ENCODE data around the gene CKS1B. TPM values are rescaled to one million over a fixed set of nuclear protein-coding genes. Genes with fewer than 3 reads are reported as not detected.

Gene CKS1B
- 30.3 and 48.5 TPM in 2 replicates for total RNA-seq

DNA sequence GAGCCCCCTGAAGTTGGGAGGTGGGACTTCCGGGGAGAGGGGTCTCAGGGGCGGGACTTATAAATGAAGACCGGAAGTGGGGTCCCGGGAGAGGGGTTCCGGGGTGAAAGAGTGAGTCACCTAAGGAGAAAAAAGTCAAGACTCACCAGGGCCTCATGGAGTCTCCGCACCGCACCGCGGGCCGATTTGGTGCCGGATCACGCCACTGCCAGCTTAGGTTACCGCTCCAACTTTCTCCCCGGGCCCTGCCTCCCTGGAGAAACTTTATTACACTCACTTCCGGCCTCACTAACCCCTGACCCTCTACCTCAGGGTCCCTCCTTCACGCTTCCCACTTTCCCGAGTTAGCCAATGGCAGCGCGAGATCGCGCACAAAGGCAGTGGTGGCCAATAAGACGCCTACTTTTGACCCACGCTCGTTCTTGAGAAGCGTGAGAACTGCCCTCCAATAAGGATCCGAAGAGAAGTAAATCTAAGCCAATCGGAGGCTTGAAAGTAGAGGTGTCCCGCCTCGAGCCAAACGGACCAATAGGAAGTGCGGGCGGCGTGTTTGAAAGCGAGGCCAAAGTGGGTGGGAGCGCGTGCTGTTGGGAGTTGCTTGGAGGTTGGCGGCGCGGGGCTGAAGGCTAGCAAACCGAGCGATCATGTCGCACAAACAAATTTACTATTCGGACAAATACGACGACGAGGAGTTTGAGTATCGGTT lies at the start of gene CKS1B:
TSS of gene CKS1B (plus strand) at position 580 of the 706 bp plus-strand sequence. CDS start at position 645, 65 bp downstream.

DNA sequence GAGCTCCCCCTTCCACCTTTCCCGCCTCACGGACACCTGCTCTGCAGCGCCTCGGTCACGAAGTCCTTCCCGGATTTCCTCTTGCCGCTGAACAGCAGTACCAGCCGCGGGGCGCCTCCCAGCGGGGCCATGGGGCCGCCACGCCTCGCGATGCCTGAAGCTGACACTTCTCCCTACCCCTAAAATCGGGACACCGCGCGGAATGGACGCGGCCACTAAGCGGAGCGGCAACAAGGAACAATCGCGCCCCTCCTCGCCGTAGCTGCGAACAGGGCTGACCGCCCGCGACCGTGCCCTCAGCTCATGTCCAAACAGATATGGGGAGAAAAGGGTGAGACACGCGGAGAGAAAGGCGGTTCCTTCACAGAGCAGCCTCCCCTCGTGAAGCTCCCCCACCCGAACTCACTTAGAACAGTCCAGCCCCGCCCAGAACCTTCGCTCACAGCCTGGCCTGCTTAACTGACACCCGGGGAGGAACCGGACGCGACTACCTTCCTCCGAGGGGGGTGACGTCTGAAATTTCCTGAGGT lies 37.9 kb upstream of the CKS1B start, which contains the start of gene PMVK:
TSS of gene PMVK (minus strand) at position 165 of the 530 bp plus-strand sequence. CDS start at position 131, 34 bp downstream.

DNA sequence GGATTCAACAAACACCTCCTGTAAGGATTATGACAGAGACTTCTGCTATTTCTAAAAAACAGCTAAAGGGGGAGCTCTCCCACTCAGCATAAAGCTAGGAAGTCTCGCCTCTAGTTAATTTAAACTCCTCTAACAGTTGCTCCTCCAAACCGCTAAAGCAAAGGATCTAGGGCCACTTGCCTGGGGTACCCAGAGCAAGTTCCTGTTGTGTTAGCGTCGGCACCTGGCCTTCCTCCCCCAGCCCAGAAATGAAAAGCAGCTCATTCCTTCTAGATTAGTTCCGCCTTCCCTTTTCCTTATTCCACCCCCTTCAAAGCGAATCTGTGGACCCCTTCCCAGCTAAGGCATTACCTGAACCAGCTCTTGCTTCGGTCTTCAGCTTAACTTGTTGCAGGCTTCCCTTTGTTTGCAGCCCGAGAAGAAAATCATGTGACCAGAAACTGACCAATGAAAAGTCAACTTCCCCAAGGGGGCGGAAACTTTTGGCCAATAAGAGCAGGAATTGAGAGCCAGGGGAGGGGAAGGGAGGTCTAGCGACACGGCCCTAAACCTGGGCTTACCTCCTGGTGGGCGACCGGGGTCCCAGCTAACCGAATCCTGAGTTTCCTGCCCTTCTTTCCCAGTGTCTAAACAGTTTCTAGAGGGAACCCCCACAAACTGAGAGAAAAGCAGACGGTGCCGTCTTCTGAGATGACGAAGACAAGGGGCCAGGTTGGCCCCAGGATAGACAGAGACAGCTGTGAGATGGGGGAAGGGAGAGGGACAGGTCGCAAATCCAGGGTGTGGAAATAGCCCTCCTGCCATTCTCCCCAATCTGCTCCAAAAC lies 18.6 kb upstream of the CKS1B start, which contains the start of gene PBXIP1:
TSS of gene PBXIP1 (minus strand) at position 382 of the 826 bp plus-strand sequence. CDS start 2,378 bp downstream, outside the sequence.

DNA sequence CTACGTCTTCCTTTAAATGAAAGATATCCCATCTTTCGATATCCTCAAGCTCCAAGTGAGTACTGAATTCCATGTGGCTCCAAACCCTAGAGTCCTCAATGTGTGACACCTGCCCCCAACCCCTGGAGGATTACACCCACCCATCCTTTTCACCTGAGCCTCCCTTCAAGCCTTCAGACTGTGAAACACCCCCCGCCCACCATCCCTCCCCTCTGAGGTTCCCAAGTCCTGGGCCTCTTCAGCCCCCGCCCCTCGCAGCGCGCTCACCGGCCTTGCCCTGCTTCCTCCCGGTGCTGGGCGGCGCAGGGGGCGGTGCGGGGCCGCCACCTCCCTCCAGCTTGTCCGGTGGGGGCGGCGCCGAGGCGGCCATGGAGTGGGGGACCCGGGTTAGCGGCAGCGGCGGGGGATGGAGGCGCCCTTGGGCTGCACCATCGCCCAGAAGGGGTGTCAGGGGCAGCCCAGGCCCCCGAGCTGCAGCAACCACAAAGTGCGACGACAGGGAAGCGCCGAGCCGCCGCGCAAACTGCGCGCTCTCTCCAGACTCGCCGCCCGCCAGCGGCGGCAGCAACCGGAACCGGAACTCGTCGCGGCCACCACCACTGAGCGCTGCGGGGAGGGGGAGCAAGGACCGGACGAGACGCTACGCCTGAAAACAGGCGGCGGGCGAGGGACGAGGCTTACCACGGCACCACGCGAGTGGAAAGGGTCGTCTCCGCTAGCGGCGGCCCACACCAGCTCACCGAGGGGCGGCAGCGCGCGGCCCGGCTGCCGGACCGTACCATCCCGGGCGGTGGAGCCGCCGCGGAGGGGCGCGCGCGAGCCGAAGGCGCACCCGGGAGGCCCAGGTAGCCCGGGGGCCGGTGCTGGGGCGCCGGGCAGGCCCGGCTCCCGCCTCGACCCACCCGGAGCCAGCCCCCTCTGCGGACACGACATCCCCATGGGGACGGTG lies 13.0 kb upstream of the CKS1B start, which contains the start of gene PYGO2:
TSS of gene PYGO2 (minus strand) at position 576 of the 949 bp plus-strand sequence. CDS start at position 370, 206 bp downstream.

DNA sequence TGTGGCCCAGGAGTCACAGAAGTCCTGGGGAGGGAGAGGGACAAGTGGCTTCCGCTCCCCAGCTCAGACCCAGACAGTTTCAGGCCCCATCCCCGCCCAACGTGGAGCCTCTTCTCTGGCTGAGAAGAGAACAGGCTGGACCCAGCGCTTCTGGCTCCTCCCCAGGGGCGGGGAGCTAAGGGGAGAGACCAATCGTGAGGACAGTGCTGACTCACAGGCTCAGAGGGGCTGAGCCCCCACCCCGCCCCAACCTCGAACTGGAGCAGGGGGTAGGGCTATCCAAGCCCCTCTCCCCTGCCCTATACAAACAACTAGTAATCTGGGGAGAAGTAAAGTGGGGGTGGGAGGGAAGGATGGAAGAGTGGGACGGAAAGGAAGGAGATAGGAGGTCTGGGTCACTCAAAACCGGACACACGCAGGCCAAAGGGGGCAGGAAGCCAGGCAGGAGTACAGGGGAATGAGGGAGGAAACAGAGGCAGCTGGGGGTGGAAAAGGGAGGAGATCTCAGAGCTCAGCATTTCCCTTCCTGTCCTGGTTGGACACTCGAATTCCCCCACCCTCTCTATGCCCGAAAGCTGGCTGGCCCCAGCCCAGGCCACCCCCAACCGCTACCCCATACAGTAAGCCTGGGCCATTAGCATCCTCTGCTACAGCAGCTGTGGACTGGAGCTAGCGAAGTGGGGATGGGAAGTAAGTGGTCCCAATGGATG lies 3.7 kb upstream of the CKS1B start, which contains the start of gene SHC1:
TSS of gene SHC1 (minus strand) at position 117 of the 710 bp plus-strand sequence. CDS start 221 bp downstream, outside the sequence.

DNA sequence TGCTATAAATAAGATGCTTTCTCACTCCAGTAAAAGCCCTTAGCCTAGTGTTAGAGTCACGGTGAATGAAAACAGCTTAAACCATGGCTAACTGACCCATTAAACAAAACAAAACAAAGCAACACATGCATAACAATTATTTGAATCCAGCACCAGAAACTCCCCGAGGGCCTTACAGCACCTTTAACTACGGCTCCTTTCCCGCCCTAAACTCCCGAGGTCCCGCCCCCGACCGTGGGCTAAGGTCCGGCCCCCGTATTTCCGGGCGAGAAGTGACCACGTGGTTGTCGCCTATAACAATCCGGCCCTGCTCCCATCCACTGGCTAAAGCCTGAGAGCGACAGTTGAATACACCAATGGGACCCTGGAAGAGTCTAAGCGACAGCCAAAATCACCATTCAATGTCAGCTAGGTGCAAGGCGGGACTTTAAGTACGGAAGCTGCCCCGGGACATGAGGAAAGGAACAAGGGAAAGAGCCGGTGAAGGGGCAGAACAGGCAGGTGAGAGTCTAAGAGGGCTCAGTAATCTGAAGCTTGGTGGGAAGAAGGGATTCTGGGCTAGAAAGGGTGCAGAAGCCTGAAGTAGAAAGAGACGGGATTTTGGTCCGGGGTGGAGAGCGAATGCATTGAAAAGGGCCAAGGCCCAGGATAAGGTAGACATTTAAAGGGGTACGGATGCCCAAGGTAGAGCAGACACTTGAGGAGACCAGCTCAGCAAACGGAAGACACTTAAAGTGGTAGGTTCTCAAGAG lies 8.6 kb downstream of the CKS1B start, which contains the start of gene FLAD1:
TSS of gene FLAD1 (plus strand) at position 448 of the 752 bp plus-strand sequence. CDS start 351 bp downstream, outside the sequence.

DNA sequence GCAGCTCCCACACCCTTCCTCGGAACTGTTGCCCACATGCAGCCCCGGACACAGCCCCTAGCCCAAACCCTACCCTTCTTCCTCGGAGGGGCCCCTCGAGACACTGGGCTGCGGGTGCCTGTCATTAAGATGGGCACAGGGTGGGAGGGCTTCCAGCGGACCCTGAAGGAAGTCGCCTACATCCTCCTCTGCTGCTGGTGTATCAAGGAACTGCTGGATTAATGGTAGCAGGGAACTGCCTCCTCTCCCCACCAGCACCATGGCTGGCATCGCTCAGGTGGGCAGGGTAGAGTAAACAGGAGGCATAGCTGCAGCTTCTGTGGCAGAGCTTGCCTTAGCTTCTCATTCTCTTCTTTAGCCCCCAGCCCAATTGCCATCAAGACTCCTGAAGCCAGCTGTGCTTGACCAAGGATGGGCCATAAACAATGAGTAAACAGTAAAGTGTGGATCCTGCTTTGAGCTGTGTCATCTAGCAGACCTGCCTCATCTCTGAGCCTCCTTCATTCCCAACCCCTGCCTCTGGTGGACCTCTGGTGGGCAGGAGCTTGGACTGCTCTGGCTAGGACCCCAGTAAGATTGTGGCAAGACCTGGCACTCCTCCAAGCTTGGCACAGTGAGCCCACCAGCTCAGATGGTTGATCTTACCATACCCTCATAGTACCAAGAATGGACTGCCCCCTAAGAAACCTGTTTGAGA lies 19.2 kb downstream of the CKS1B start, which contains the start of gene LENEP:
TSS of gene LENEP (plus strand) at position 15 of the 697 bp plus-strand sequence. CDS start at position 37, 22 bp downstream.

DNA sequence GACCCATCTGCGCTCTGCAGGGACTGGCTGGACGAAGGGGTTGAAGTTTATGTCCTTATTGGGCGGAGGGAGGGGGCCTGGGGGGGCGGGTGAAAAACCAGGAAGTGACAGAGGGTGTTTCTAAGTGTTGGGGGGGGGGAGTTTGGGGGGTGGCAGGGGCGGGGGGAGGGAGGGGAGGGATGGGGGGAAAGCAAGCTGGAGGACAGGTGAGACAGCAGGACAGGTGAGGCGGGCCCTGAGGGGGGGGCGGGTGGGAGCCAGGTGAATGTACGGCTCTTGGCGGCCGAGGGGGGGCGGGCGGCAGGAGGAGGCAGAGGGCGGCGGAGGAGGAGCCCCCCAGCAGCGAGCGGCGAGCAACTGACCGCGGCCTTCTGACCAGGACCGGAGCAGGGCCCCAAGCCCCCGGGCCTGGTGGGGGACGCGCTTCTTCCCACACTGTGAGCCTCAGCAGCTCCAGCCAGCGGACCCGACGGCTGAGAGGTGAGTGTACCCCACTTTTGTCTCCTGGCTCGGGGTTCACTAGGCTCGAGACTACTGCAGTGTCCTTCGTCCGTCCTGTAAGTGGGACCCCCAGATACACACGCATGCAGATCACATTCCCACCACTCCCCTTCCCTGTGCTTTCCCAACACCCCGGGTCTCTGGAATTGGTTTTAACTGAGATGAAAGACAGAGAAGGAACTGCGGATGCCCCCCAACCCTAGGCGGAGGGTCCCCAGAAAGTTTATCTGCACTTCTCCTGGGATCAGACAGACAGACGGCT lies 28.2 kb downstream of the CKS1B start, which contains the start of gene ZBTB7B:
TSS of gene ZBTB7B (plus strand) at position 339 of the 763 bp plus-strand sequence. CDS start 11,859 bp downstream, outside the sequence.

Other genes with a start within 250 kb of the CKS1B start
- gene KCNN3, start 104.4 kb upstream of the CKS1B start, total RNA-seq: under 0.01 and 0.32 TPM in 2 replicates
- gene PMVK, start 38.0 kb upstream of the CKS1B start, total RNA-seq: 4.2 and 4.4 TPM in 2 replicates
- gene PBXIP1, start 18.6 kb upstream of the CKS1B start, total RNA-seq: 87.2 and 138 TPM in 2 replicates
- gene PYGO2, start 12.9 kb upstream of the CKS1B start, total RNA-seq: 5.9 and 9.4 TPM in 2 replicates
- 249 and 465 TPM in 2 replicates for gene SHC1, start 3.9 kb upstream of the CKS1B start, total RNA-seq
- 15.1 and 18.9 TPM in 2 replicates for gene FLAD1, start 8.7 kb downstream of the CKS1B start, total RNA-seq
- not detected in 2 replicates for gene LENEP, start 18.9 kb downstream of the CKS1B start, total RNA-seq
- 16.0 and 19.7 TPM in 2 replicates for gene ZBTB7B, start 28.1 kb downstream of the CKS1B start, total RNA-seq
- not detected in 2 replicates for gene DCST2, start 59.1 kb downstream of the CKS1B start, total RNA-seq
- not detected in 2 replicates for gene DCST1, start 59.1 kb downstream of the CKS1B start, total RNA-seq
- 61.5 and 108 TPM in 2 replicates for gene ADAM15, start 76.6 kb downstream of the CKS1B start, total RNA-seq
- gene EFNA4, start 89.1 kb downstream of the CKS1B start, total RNA-seq: 4.8 and 5.9 TPM in 2 replicates
- 1.8 and 2.7 TPM in 2 replicates for gene EFNA3, start 104.2 kb downstream of the CKS1B start, total RNA-seq
- gene EFNA1, start 153.2 kb downstream of the CKS1B start, total RNA-seq: 0.37 TPM in 1 of 2 replicates, not detected in the other
- gene SLC50A1, start 161.2 kb downstream of the CKS1B start, total RNA-seq: 18.9 and 30.6 TPM in 2 replicates
- gene DPM3, start 165.8 kb downstream of the CKS1B start, total RNA-seq: 11.4 and 61.5 TPM in 2 replicates
- gene KRTCAP2, start 198.6 kb downstream of the CKS1B start, total RNA-seq: 68.0 and 136 TPM in 2 replicates
- 5.6 and 10.7 TPM in 2 replicates for gene TRIM46, start 199.2 kb downstream of the CKS1B start, total RNA-seq
- gene THBS3, start 233.2 kb downstream of the CKS1B start, total RNA-seq: 23.8 and 35.9 TPM in 2 replicates
- 38.0 and 43.1 TPM in 2 replicates for gene MTX1, start 234.0 kb downstream of the CKS1B start, total RNA-seq